ENCODE data around the gene PTPRD. TPM values are rescaled to one million over a fixed set of nuclear protein-coding genes. Genes with fewer than 3 reads are reported as not detected.

The PTPRD gene
- total RNA-seq, 1 experiment from 2014 or later = not detected

DNA sequence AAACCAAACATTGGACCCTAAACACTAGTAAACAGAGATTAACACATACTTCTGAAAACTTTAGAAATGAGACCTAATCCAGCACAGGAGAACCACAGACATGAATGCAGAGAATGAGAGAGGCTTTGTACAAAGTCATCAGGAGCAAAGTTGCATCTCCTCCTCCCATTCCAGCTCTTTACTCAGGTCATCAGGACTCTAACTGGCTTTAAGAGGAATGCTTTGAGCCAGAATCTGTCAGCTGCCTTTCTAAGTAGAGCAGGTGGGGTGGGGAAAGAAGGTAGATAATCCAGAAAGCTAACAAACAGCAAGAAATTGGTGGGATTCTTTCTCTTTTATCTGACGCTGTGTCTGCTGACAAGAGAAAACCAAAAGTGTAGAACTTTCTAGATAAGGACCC lies 2230.5 kb downstream of the PTPRD start:
- Histone ChIP-seq H3K36me3 (ENCODE audit: insufficient read depth, low read length, poor library complexity, severe bottlenecking) (no peaks in the 10 kb centered on the region), H3K27ac (ENCODE audit: low read depth, low read length, poor library complexity, severe bottlenecking) (no peak overlapping the region), H3K9me3 (ENCODE audit: low read depth, low read length, poor library complexity, severe bottlenecking) (no peaks in the 10 kb centered on the region), H3K4me3 (ENCODE audit: low read depth, low read length, poor library complexity, severe bottlenecking) (no peak overlapping the region), H3K4me1 (ENCODE audit: insufficient read depth, low read length, poor library complexity, severe bottlenecking) (no peaks in the 10 kb centered on the region), H3K27me3 (replicated peaks; ENCODE audit: insufficient read depth, low read depth, low read length, poor library complexity) (peaks cover 6% of the 10 kb centered on the region)
- intact Hi-C loops (cut with micrococcal nuclease; ENCODE audit: unreplicated experiment) = no loop called here
- no TSS peak for BruUV-seq (replicated peaks)
- POLR2A ChIA-PET (ENCODE audit: low non-redundant PET) = no interaction called here
- no peak for DNase-seq (ENCODE audit: low spot score)
- CTCF ChIA-PET = no interaction called here
- TF ChIP-seq EZH2 (IDR thresholded peaks at IDR 0.05; ENCODE audit: borderline replicate concordance, low read depth, low read length, poor library complexity, severe bottlenecking) = no peak
- TF ChIP-seq CTCF (conservative IDR thresholded peaks at IDR 0.05; ENCODE audit: low read depth, low read length) = no peak

DNA sequence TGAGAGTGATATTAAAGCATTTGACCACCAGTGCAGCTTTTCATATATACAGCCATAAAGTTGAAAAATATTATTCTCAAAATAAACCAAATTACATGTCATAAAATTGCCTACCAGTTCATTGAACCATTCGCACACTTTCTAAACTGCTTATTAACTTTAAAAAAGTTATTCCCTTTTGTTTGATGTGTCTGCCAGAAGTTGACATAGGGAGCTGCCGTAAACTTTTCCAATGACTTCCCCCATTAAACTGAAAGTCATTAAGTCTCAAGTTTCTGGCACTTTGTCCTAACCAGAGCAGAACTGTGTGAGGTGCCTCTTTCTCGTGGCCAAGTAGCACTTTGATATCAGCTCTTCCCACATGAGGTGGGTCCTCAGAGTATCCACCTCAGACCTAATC lies 2231.2 kb downstream of the PTPRD start:
- intact Hi-C loops (cut with micrococcal nuclease; ENCODE audit: unreplicated experiment) = no loop called here
- Histone ChIP-seq H3K27me3 (replicated peaks; ENCODE audit: insufficient read depth, low read depth, low read length, poor library complexity) (peaks cover 10% of the 10 kb centered on the region), H3K4me1 (ENCODE audit: insufficient read depth, low read length, poor library complexity, severe bottlenecking) (no peaks in the 10 kb centered on the region), H3K27ac (ENCODE audit: low read depth, low read length, poor library complexity, severe bottlenecking) (no peak overlapping the region), H3K9me3 (ENCODE audit: low read depth, low read length, poor library complexity, severe bottlenecking) (no peaks in the 10 kb centered on the region), H3K4me3 (ENCODE audit: low read depth, low read length, poor library complexity, severe bottlenecking) (no peak overlapping the region), H3K36me3 (ENCODE audit: insufficient read depth, low read length, poor library complexity, severe bottlenecking) (no peaks in the 10 kb centered on the region)
- ChIA-PET CTCF (no interaction called here), POLR2A (ENCODE audit: low non-redundant PET) (no interaction called here)
- no TSS peak for BruUV-seq (replicated peaks)
- no peak for TF ChIP-seq CTCF (conservative IDR thresholded peaks at IDR 0.05; ENCODE audit: low read depth, low read length)
- no peak for TF ChIP-seq EZH2 (IDR thresholded peaks at IDR 0.05; ENCODE audit: borderline replicate concordance, low read depth, low read length, poor library complexity, severe bottlenecking)
- DNase-seq (ENCODE audit: low spot score) = no peak

GRCh38 chr9:8374471-8374870 lies 2238.3 kb downstream of the PTPRD start:
- H3K4me3 ChIP-seq (ENCODE audit: low read depth, low read length, poor library complexity, severe bottlenecking) = no peak overlapping the region
- CTCF ChIA-PET = no interaction called here

More at GRCh38 chr9:8374471-8374870, 2238.3 kb downstream of the PTPRD start:
- Histone ChIP-seq H3K27me3 (replicated peaks; ENCODE audit: insufficient read depth, low read depth, low read length, poor library complexity) (peaks cover 13% of the 10 kb centered on the region), H3K27ac (ENCODE audit: low read depth, low read length, poor library complexity, severe bottlenecking) (no peak overlapping the region), H3K4me1 (ENCODE audit: insufficient read depth, low read length, poor library complexity, severe bottlenecking) (no peaks in the 10 kb centered on the region), H3K36me3 (ENCODE audit: insufficient read depth, low read length, poor library complexity, severe bottlenecking) (no peaks in the 10 kb centered on the region), H3K9me3 (ENCODE audit: low read depth, low read length, poor library complexity, severe bottlenecking) (no peaks in the 10 kb centered on the region)
- no peak for DNase-seq (ENCODE audit: low spot score)
- TF ChIP-seq CTCF (conservative IDR thresholded peaks at IDR 0.05; ENCODE audit: low read depth, low read length) = no peak
- no peak for TF ChIP-seq EZH2 (IDR thresholded peaks at IDR 0.05; ENCODE audit: borderline replicate concordance, low read depth, low read length, poor library complexity, severe bottlenecking)
- BruUV-seq (replicated peaks) = no TSS peak
- POLR2A ChIA-PET (ENCODE audit: low non-redundant PET) = no interaction called here
- intact Hi-C loops (cut with micrococcal nuclease; ENCODE audit: unreplicated experiment) = no loop called here
